ENCODE data around the gene NTMT2. TPM values are rescaled to one million over a fixed set of nuclear protein-coding genes. Genes with fewer than 3 reads are reported as not detected.

Gene NTMT2
- total and polyA plus RNA-seq, 7 experiments from 2014 or later: not detected

- DNase-seq (no peak), ATAC-seq (no peak)
- Histone ChIP-seq H3K27me3 (ENCODE audit: control insufficient read depth in 2 of 2, insufficient read depth in 2 of 2, low read length in 2 of 2) (no peaks in the 10 kb centered on the region), H3K4me1 (ENCODE audit: control insufficient read depth in 2 of 2, insufficient read depth in 2 of 2, low read length in 2 of 2) (no peaks in the 10 kb centered on the region), H3K4me3 (ENCODE audit: low read length) (no peak overlapping the region), H3K27ac (ENCODE audit: low read depth, low read length) (no peak overlapping the region), H3K36me3 (ENCODE audit: control insufficient read depth in 2 of 3, insufficient read depth in 3 of 3, low read length in 3 of 3) (no peaks in the 10 kb centered on the region), H3K9me3 (ENCODE audit: control insufficient read depth in 2 of 3, low read length in 3 of 3) (peaks cover 0 to 4% (median 0%) of the 10 kb centered on the region in 3 experiments)
- peaks cover 2 to 46% (median 19%) of the 10 kb centered on the region in 11 donors for H3K9me3 Mint-ChIP-seq
- no peak overlapping the region for H3K27ac Mint-ChIP-seq
- no peaks in the 10 kb centered on the region for H3K4me1 Mint-ChIP-seq
- H3K27me3 Mint-ChIP-seq: peaks cover 5 to 37% (median 30%) of the 10 kb centered on the region in 5 donors
- peaks cover 0 to 5% (median 0%) of the 10 kb centered on the region in 5 donors for H3K36me3 Mint-ChIP-seq
- ChIA-PET CTCF (no interaction called here), POLR2A (no interaction called here)
- H3K4me3 Mint-ChIP-seq: no peak overlapping the region
- intact Hi-C loops (cut with micrococcal nuclease): no loop called here
Measured at GRCh38 chr1:170192546-170192945, 46.8 kb downstream of the NTMT2 start.

- H3K4me1 Mint-ChIP-seq: no peaks in the 10 kb centered on the region
- H3K36me3 Mint-ChIP-seq: peaks cover 0 to 5% (median 0%) of the 10 kb centered on the region in 5 donors
- DNase-seq (no peak), ATAC-seq (no peak)
- H3K9me3 Mint-ChIP-seq: peaks cover 0 to 32% (median 8%) of the 10 kb centered on the region in 11 donors
- no peaks in the 10 kb centered on the region for H3K27me3 ChIP-seq (ENCODE audit: control insufficient read depth in 2 of 2, insufficient read depth in 2 of 2, low read length in 2 of 2)
- no peak overlapping the region for H3K27ac ChIP-seq (ENCODE audit: low read depth, low read length)
- no peaks in the 10 kb centered on the region for H3K4me1 ChIP-seq (ENCODE audit: control insufficient read depth in 2 of 2, insufficient read depth in 2 of 2, low read length in 2 of 2)
- peaks cover 0 to 4% (median 0%) of the 10 kb centered on the region in 3 experiments for H3K9me3 ChIP-seq (ENCODE audit: control insufficient read depth in 2 of 3, low read length in 3 of 3)
- intact Hi-C loops (cut with micrococcal nuclease): no loop called here
- no peak overlapping the region for H3K27ac Mint-ChIP-seq
- no peak overlapping the region for H3K4me3 ChIP-seq (ENCODE audit: low read length)
- H3K4me3 Mint-ChIP-seq: no peak overlapping the region
- POLR2A ChIA-PET: no interaction called here
- H3K27me3 Mint-ChIP-seq: peaks cover 5 to 51% (median 24%) of the 10 kb centered on the region in 5 donors
- H3K36me3 ChIP-seq (ENCODE audit: control insufficient read depth in 2 of 3, insufficient read depth in 3 of 3, low read length in 3 of 3): no peaks in the 10 kb centered on the region
- CTCF ChIA-PET: no interaction called here
Measured at GRCh38 chr1:170194451-170194850, 48.7 kb downstream of the NTMT2 start.

- no peaks in the 10 kb centered on the region for H3K36me3 Mint-ChIP-seq
- ChIA-PET CTCF (no interaction called here), POLR2A (no interaction called here)
Measured at GRCh38 chr1:170196490-170197236, 50.9 kb downstream of the NTMT2 start.

GRCh38 chr1:170198090-170198489 lies 52.3 kb downstream of the NTMT2 start:
- H3K27ac Mint-ChIP-seq: no peak overlapping the region
- ChIA-PET POLR2A (no interaction called here), CTCF (no interaction called here)
- intact Hi-C loops (cut with micrococcal nuclease): no loop called here
- peaks cover 5 to 47% (median 25%) of the 10 kb centered on the region in 5 donors for H3K27me3 Mint-ChIP-seq
- ATAC-seq (no peak), DNase-seq (no peak)
- peaks cover 0 to 6% (median 0%) of the 10 kb centered on the region in 11 donors for H3K9me3 Mint-ChIP-seq
- H3K27ac ChIP-seq (ENCODE audit: low read depth, low read length): no peak overlapping the region
- H3K4me1 Mint-ChIP-seq: no peaks in the 10 kb centered on the region
- H3K4me3 Mint-ChIP-seq: no peak overlapping the region
- H3K4me3 ChIP-seq (ENCODE audit: low read length): no peak overlapping the region
- H3K9me3 ChIP-seq (ENCODE audit: control insufficient read depth in 2 of 3, low read length in 3 of 3): no peaks in the 10 kb centered on the region
- no peaks in the 10 kb centered on the region for H3K4me1 ChIP-seq (ENCODE audit: control insufficient read depth in 2 of 2, insufficient read depth in 2 of 2, low read length in 2 of 2)
- no peaks in the 10 kb centered on the region for H3K27me3 ChIP-seq (ENCODE audit: control insufficient read depth in 2 of 2, insufficient read depth in 2 of 2, low read length in 2 of 2)
- no peaks in the 10 kb centered on the region for H3K36me3 Mint-ChIP-seq
- no peaks in the 10 kb centered on the region for H3K36me3 ChIP-seq (ENCODE audit: control insufficient read depth in 2 of 3, insufficient read depth in 3 of 3, low read length in 3 of 3)

More at GRCh38 chr1:170196490-170197236, 50.9 kb downstream of the NTMT2 start:
- Mint-ChIP-seq H3K4me1 (no peaks in the 10 kb centered on the region), H3K9me3 (peaks cover 0 to 16% (median 1%) of the 10 kb centered on the region in 11 donors), H3K4me3 (no peak overlapping the region), H3K27ac (no peak overlapping the region), H3K27me3 (peaks cover 5 to 50% (median 24%) of the 10 kb centered on the region in 5 donors)
- Histone ChIP-seq H3K36me3 (ENCODE audit: control insufficient read depth in 2 of 3, insufficient read depth in 3 of 3, low read length in 3 of 3) (no peaks in the 10 kb centered on the region), H3K27ac (ENCODE audit: low read depth, low read length) (no peak overlapping the region), H3K27me3 (ENCODE audit: control insufficient read depth in 2 of 2, insufficient read depth in 2 of 2, low read length in 2 of 2) (no peaks in the 10 kb centered on the region), H3K4me1 (ENCODE audit: control insufficient read depth in 2 of 2, insufficient read depth in 2 of 2, low read length in 2 of 2) (no peaks in the 10 kb centered on the region), H3K9me3 (ENCODE audit: control insufficient read depth in 2 of 3, low read length in 3 of 3) (no peaks in the 10 kb centered on the region), H3K4me3 (ENCODE audit: low read length) (no peak overlapping the region)
- no peak for ATAC-seq
- intact Hi-C loops (cut with micrococcal nuclease): no loop called here
- no peak for DNase-seq

DNA sequence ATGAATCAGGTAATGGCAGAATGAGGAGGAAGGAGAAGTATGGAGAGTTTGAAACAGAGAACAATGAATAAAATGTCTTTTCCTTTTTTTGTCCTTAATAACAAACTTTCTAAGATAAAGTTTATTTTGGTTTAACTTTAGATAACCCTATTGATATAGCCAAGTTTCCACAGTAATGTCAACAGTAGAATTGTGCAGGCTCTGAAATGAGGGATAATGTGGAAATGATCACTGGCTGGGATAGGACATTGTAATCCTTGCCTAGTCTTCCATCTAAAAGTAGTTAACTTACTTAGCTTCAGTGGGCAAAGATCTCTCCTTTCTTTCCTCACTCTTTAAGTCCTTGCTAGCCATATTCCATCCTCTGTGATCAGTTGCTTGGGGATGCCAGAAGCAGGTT lies 52.8 kb downstream of the NTMT2 start:
- no peaks in the 10 kb centered on the region for H3K4me1 Mint-ChIP-seq
- H3K4me3 ChIP-seq (ENCODE audit: low read length): no peak overlapping the region
- no peak overlapping the region for H3K27ac ChIP-seq (ENCODE audit: low read depth, low read length)
- CTCF ChIA-PET: no interaction called here
- ATAC-seq (no peak), DNase-seq (no peak)
- intact Hi-C loops (cut with micrococcal nuclease): no loop called here
- H3K27ac Mint-ChIP-seq: no peak overlapping the region
- H3K27me3 Mint-ChIP-seq: peaks cover 4 to 49% (median 25%) of the 10 kb centered on the region in 5 donors
- H3K4me1 ChIP-seq (ENCODE audit: control insufficient read depth in 2 of 2, insufficient read depth in 2 of 2, low read length in 2 of 2): no peaks in the 10 kb centered on the region
- no peaks in the 10 kb centered on the region for H3K27me3 ChIP-seq (ENCODE audit: control insufficient read depth in 2 of 2, insufficient read depth in 2 of 2, low read length in 2 of 2)
- POLR2A ChIA-PET: no interaction called here
- no peaks in the 10 kb centered on the region for H3K9me3 ChIP-seq (ENCODE audit: control insufficient read depth in 2 of 3, low read length in 3 of 3)
- H3K36me3 Mint-ChIP-seq: no peaks in the 10 kb centered on the region
- no peaks in the 10 kb centered on the region for H3K36me3 ChIP-seq (ENCODE audit: control insufficient read depth in 2 of 3, insufficient read depth in 3 of 3, low read length in 3 of 3)
- H3K4me3 Mint-ChIP-seq: no peak overlapping the region
- peaks cover 0 to 3% (median 0%) of the 10 kb centered on the region in 11 donors for H3K9me3 Mint-ChIP-seq

GRCh38 chr1:170200161-170200560 lies 54.4 kb downstream of the NTMT2 start:
- peaks cover 0 to 3% of the 10 kb centered on the region in 2 donors for H3K27me3 ChIP-seq (ENCODE audit: control insufficient read depth in 2 of 2, insufficient read depth in 2 of 2, low read length in 2 of 2)
- no peaks in the 10 kb centered on the region for H3K36me3 Mint-ChIP-seq
- no peak for DNase-seq
- ChIA-PET CTCF (no interaction called here), POLR2A (no interaction called here)
- peaks cover 0 to 3% (median 0%) of the 10 kb centered on the region in 11 donors for H3K9me3 Mint-ChIP-seq
- intact Hi-C loops (cut with micrococcal nuclease): no loop called here
- no peak overlapping the region for H3K27ac Mint-ChIP-seq
- no peaks in the 10 kb centered on the region for H3K36me3 ChIP-seq (ENCODE audit: control insufficient read depth in 2 of 3, insufficient read depth in 3 of 3, low read length in 3 of 3)
- no peaks in the 10 kb centered on the region for H3K4me1 ChIP-seq (ENCODE audit: control insufficient read depth in 2 of 2, insufficient read depth in 2 of 2, low read length in 2 of 2)
- H3K4me3 Mint-ChIP-seq: no peak overlapping the region
- ATAC-seq: no peak
- H3K9me3 ChIP-seq (ENCODE audit: control insufficient read depth in 2 of 3, low read length in 3 of 3): no peaks in the 10 kb centered on the region
- H3K4me3 ChIP-seq (ENCODE audit: low read length): no peak overlapping the region
- H3K27ac ChIP-seq (ENCODE audit: low read depth, low read length): no peak overlapping the region
- H3K27me3 Mint-ChIP-seq: peaks cover 0 to 37% (median 23%) of the 10 kb centered on the region in 5 donors
- no peaks in the 10 kb centered on the region for H3K4me1 Mint-ChIP-seq
